Osteocyte (in vitro differentiated cells): ENCODE results near the gene GPR27. TPM values are rescaled to one million over a fixed set of nuclear protein-coding genes. Genes with fewer than 3 reads are reported as not detected.

Experiments used
- DNase-seq: peaks from one replicate; pipeline ENCODE4 v3.0.0; 2021; ENCODE audit warnings: mixed read lengths; ENCODE audit not compliant: unreplicated experiment; ENCODE audit errors: extremely low spot score
- H3K27ac Mint-ChIP-seq: one replicate; pipeline ENCODE4 v1.8.0; 2021; ENCODE audit warnings: mild to moderate bottlenecking, mixed read lengths; ENCODE audit not compliant: unreplicated experiment
- H3K27me3 Mint-ChIP-seq: one replicate; pipeline ENCODE4 v1.8.0; 2021; ENCODE audit warnings: mixed read lengths; ENCODE audit not compliant: unreplicated experiment
- H3K36me3 Mint-ChIP-seq: one replicate; pipeline ENCODE4 v1.8.0; 2021; ENCODE audit warnings: mixed read lengths; ENCODE audit not compliant: unreplicated experiment
- H3K4me1 Mint-ChIP-seq: one replicate; pipeline ENCODE4 v1.8.0; 2021; ENCODE audit warnings: mixed read lengths; ENCODE audit not compliant: unreplicated experiment
- H3K4me3 Mint-ChIP-seq: one replicate; pipeline ENCODE4 v1.8.0; 2021; ENCODE audit warnings: mild to moderate bottlenecking, moderate library complexity, mixed read lengths; ENCODE audit not compliant: unreplicated experiment
- H3K9me3 Mint-ChIP-seq: one replicate; pipeline ENCODE4 v1.8.0; 2021; ENCODE audit warnings: mixed read lengths; ENCODE audit not compliant: unreplicated experiment
- total RNA-seq: library from RNA; stranded (reverse); gene quantifications from 2 replicates; pipeline ENCODE4 v1.2.1, GENCODE V29; 2021
- TF ChIP-seq, protein P1 (sequence below): fragments of 200-600 bp; sonication (generic); IDR thresholded peaks from 2 replicates; pipeline ENCODE4 v1.5.0; 2021; ENCODE audit warnings: antibody characterized with exemption, mild to moderate bottlenecking, moderate library complexity

Gene GPR27
- total RNA-seq, 1 donor from 2014 or later, result 0.94 TPM

DNA sequence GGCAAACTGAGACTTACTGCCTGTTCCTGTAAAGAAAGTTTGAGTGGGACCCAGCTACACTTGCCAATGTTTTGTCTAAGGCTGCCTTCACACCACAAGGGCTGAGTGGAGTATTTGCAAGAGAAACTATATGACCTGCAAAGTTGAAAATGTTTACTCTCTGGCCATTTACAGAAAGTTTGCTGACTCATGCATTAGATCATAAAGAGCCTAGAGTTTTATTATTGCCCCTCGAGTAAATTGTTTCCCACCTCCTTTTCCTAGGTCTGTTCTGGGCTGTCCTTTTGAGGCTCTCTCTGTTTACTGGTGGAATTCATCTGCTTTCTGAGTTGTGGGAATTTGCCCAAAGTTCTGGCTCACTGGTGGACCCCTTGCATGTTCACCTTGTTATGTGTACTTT, 38.0 kb downstream of the GPR27 start:
- H3K27ac Mint-ChIP-seq, result no peak overlapping the region
- H3K36me3 Mint-ChIP-seq, result no peaks in the 10 kb centered on the region
- TF ChIP-seq, protein P1, sequence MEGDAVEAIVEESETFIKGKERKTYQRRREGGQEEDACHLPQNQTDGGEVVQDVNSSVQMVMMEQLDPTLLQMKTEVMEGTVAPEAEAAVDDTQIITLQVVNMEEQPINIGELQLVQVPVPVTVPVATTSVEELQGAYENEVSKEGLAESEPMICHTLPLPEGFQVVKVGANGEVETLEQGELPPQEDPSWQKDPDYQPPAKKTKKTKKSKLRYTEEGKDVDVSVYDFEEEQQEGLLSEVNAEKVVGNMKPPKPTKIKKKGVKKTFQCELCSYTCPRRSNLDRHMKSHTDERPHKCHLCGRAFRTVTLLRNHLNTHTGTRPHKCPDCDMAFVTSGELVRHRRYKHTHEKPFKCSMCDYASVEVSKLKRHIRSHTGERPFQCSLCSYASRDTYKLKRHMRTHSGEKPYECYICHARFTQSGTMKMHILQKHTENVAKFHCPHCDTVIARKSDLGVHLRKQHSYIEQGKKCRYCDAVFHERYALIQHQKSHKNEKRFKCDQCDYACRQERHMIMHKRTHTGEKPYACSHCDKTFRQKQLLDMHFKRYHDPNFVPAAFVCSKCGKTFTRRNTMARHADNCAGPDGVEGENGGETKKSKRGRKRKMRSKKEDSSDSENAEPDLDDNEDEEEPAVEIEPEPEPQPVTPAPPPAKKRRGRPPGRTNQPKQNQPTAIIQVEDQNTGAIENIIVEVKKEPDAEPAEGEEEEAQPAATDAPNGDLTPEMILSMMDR, result no peak
- no peak for DNase-seq
- H3K4me1 Mint-ChIP-seq, result no peaks in the 10 kb centered on the region
- H3K27me3 Mint-ChIP-seq, result peaks cover 70% of the 10 kb centered on the region
- H3K4me3 Mint-ChIP-seq, result no peak overlapping the region
- no peaks in the 10 kb centered on the region for H3K9me3 Mint-ChIP-seq

DNA sequence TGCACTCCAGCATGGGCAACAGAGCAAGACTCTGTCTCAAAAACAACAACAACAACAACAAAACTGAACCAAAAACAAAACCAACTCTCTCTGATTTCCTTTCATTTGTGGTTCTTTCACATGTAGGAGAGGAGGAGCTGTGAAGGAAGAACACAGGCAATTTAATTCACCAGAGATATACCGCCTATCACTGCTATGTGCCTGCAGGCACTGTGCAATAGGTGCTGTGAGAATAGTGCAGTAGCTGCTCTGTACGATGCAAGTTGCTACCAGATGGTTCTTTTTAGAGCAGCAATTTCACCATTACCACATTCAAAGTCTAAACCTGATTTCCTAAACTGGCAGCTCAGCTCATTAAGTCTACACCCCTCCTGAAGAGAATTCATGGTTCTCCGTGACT, 42.6 kb downstream of the GPR27 start:
- Mint-ChIP-seq H3K9me3 (no peaks in the 10 kb centered on the region), H3K36me3 (no peaks in the 10 kb centered on the region), H3K27ac (no peak overlapping the region), H3K4me1 (no peaks in the 10 kb centered on the region), H3K27me3 (peaks cover 70% of the 10 kb centered on the region), H3K4me3 (no peak overlapping the region)
- TF ChIP-seq, protein P1, result no peak
- no peak for DNase-seq

DNA sequence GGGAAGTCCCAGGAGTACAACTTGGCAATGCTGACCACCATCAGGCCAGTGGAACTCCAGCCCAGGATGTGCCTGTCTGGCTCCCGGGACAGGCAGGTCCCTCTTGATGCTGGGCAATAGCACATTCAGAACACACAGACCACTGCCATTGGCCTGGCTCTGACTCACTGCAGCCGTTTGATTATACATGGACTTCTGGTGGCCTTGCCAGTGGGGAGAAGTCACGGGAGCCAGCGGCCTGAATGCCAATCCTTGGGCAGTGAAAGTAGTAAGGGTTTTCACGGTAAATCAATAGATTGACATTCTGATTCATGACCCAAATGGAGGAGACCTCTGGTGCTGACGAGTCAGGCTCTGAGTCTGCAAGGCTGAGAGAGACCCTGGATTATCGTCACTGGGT, 43.8 kb downstream of the GPR27 start:
- TF ChIP-seq, protein P1, result no peak
- DNase-seq, result no peak
- peaks cover 71% of the 10 kb centered on the region for H3K27me3 Mint-ChIP-seq
- H3K4me3 Mint-ChIP-seq, result no peak overlapping the region
- no peak overlapping the region for H3K27ac Mint-ChIP-seq
- no peaks in the 10 kb centered on the region for H3K9me3 Mint-ChIP-seq
- no peaks in the 10 kb centered on the region for H3K36me3 Mint-ChIP-seq
- H3K4me1 Mint-ChIP-seq, result no peaks in the 10 kb centered on the region

DNA sequence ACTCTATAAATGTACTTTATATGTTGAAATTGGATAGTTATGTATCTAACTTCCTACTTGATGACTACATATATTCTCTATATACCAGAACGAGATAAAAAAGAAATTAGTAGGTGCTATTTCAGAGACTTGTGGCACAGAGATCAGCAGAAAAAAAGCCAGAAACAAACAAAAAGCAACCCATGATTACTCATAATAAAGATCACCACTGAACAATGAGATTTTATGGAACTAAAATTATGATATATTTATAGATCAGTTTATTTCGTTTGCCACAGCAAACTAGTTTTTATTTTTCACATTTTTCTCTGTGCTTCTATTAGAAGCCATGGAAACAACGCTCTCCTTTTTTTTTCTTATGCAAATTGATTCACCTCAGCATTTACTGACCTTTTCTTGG, 46.4 kb downstream of the GPR27 start:
- Mint-ChIP-seq H3K27ac (no peak overlapping the region), H3K36me3 (no peaks in the 10 kb centered on the region), H3K4me3 (no peak overlapping the region), H3K27me3 (peaks cover 75% of the 10 kb centered on the region), H3K4me1 (no peaks in the 10 kb centered on the region), H3K9me3 (no peaks in the 10 kb centered on the region)
- TF ChIP-seq, protein P1, result no peak
- DNase-seq, result no peak

DNA sequence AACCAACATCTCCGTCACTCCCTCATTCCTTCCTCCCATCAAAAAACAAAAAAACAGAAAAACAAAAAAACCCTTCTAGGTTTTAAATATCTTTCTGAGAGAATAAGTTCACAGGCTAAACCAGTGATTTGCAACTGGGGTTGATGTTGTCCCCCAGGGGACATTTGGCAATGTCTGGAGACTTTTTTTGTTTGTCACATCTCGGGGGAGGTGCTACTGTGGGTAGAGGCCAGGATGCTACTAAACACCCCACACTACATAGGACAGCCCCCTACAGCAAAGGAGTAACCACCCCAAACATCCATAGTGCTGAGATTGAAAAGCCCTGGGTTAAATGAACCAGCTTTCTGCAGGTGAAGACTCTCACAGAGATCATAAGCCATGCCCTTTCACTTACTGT, 48.3 kb downstream of the GPR27 start:
- H3K27me3 Mint-ChIP-seq, result peaks cover 66% of the 10 kb centered on the region
- no peaks in the 10 kb centered on the region for H3K36me3 Mint-ChIP-seq
- no peaks in the 10 kb centered on the region for H3K4me1 Mint-ChIP-seq
- no peak overlapping the region for H3K4me3 Mint-ChIP-seq
- no peaks in the 10 kb centered on the region for H3K9me3 Mint-ChIP-seq
- no peak overlapping the region for H3K27ac Mint-ChIP-seq
- DNase-seq, result no peak
- TF ChIP-seq, protein P1, result no peak
